Breast epithelium (tissue), 3 donors: Measurements from ENCODE around the gene ATP7B.
"Not testable (repeated sequence)": the region's sequence is repeated elsewhere in the genome, so short reads cannot be mapped to it uniquely, and the experiment has no call there.

ENCODE experiments used
- POLR2A ChIP-seq: fragments of 450-650 bp; IDR thresholded peaks from one replicate; pipeline ENCODE4 v1.6.1; 2016; ENCODE audit warnings: antibody characterized with exemption, mild to moderate bottlenecking, moderate library complexity
- TF ChIP-seq, protein P1 (sequence below), 3 donors: fragments of 450-650 bp; IDR thresholded peaks; one replicate each; pipeline ENCODE4 v1.5.1; 2016 to 2017; ENCODE audit warnings: antibody characterized with exemption in 3 of 3, mild to moderate bottlenecking in 3 of 3, moderate library complexity in 3 of 3

GRCh38 chr13:51983292-51983691, 28.0 kb downstream of the ATP7B start:
- TF ChIP-seq, protein P1, sequence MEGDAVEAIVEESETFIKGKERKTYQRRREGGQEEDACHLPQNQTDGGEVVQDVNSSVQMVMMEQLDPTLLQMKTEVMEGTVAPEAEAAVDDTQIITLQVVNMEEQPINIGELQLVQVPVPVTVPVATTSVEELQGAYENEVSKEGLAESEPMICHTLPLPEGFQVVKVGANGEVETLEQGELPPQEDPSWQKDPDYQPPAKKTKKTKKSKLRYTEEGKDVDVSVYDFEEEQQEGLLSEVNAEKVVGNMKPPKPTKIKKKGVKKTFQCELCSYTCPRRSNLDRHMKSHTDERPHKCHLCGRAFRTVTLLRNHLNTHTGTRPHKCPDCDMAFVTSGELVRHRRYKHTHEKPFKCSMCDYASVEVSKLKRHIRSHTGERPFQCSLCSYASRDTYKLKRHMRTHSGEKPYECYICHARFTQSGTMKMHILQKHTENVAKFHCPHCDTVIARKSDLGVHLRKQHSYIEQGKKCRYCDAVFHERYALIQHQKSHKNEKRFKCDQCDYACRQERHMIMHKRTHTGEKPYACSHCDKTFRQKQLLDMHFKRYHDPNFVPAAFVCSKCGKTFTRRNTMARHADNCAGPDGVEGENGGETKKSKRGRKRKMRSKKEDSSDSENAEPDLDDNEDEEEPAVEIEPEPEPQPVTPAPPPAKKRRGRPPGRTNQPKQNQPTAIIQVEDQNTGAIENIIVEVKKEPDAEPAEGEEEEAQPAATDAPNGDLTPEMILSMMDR (IDR thresholded peaks at IDR 0.05) = not testable (repeated sequence)
- TF ChIP-seq POLR2A = not testable (repeated sequence)
